K562 (cell line): Measurements from ENCODE around the gene SH3RF1. TPM values are rescaled to one million over a fixed set of nuclear protein-coding genes. Genes with fewer than 3 reads are reported as not detected.

Experiments
- REST ChIP-seq, 2 experiments: fragments of 450-650 bp; formaldehyde crosslinking in 1 of 2; IDR thresholded peaks; 2 replicates each; pipeline versions ENCODE4 v1.4.0 to v1.6.1; 2014 to 2020; ENCODE audit warnings: mild to moderate bottlenecking in 2 of 2, borderline replicate concordance in 1 of 2, low read depth in 1 of 2
- SRSF1 ChIP-seq: fragments of 200-400 bp; formaldehyde crosslinking; IDR thresholded peaks from 2 replicates; pipeline ENCODE4 v1.6.1; 2017; ENCODE audit warnings: mild to moderate bottlenecking, low read depth, low read length, moderate library complexity
- polyA plus RNA-seq, 8 experiments: library from polyadenylated mRNA; depleted of rRNA in 4 of 8; stranded (reverse) in 5 of 8; unstranded in 3 of 8; fragments of >200 nt; fragmentation: Nextera tagmentation in 2 of 8; fragmentation: Illumina TruSeq in 1 of 8; extraction: Ambion mirVana in 2 of 8; extraction: Trizol in 1 of 8; gene quantifications; 2 replicates each; pipeline versions ENCODE4 v1.2.1 to v1.2.3, GENCODE V29; 2011 to 2014; ENCODE audit warnings: inconsistent platforms in 1 of 8, missing spikeins in 1 of 8
- total RNA-seq, 7 experiments: library from RNA; depleted of rRNA in 6 of 7; stranded (reverse); fragments of >200 nt in 6 of 7; fragmentation: Illumina TruSeq in 2 of 7; extraction: Trizol in 2 of 7; gene quantifications; 2 replicates each; pipeline versions ENCODE4 v1.2.1 to v1.2.3, GENCODE V29; 2011 to 2021; ENCODE audit warnings: low replicate concordance in 1 of 7

SH3RF1 gene
- total and polyA plus RNA-seq, 9 of the 15 experiments (the other 6 are each of a cell fraction or from before 2014, with no cell fraction given), result 0.04 to 0.16 (median 0.11) TPM; not detected in 6

- TF ChIP-seq REST (IDR thresholded peaks at IDR 0.05; ENCODE audit: borderline replicate concordance) (no peak), REST (CRISPR knock-in tag; IDR thresholded peaks at IDR 0.05; ENCODE audit: low read depth) (no peak), SRSF1 (no peak)
- TF ChIP-seq, all 486 proteins: peak for 0
Measured at GRCh38 chr4:169119536-169119935, 151.2 kb downstream of the SH3RF1 start (continued).
